HFFc6 (cell line): Measurements from ENCODE around the gene NCR3LG1. TPM values are rescaled to one million over a fixed set of nuclear protein-coding genes. Genes with fewer than 3 reads are reported as not detected.
A peak's percentile ranks its signal among the peaks of the same experiment; 100 is the strongest.

Experiments used
- DNase-seq: peaks from one replicate; pipeline ENCODE4 v3.0.0-alpha.2; 2018
- H3K27ac Mint-ChIP-seq: 2 replicates; pipeline ENCODE4 v1.8.0; 2020; ENCODE audit warnings: mild to moderate bottlenecking, mixed read lengths
- H3K27me3 Mint-ChIP-seq: 2 replicates; pipeline ENCODE4 v1.8.0; 2021; ENCODE audit warnings: mild to moderate bottlenecking, moderate library complexity, mixed read lengths; ENCODE audit not compliant: insufficient read depth
- H3K36me3 Mint-ChIP-seq: 2 replicates; pipeline ENCODE4 v1.8.0; 2021; ENCODE audit warnings: low read depth, mixed read lengths
- H3K4me1 Mint-ChIP-seq: 2 replicates; pipeline ENCODE4 v1.8.0; 2020; ENCODE audit warnings: low read depth, mixed read lengths
- H3K4me3 Mint-ChIP-seq: 2 replicates; pipeline ENCODE4 v1.8.0; 2020; ENCODE audit warnings: mild to moderate bottlenecking, moderate library complexity, mixed read lengths
- H3K9me3 Mint-ChIP-seq: 2 replicates; pipeline ENCODE4 v1.8.0; 2020; ENCODE audit warnings: mild to moderate bottlenecking, mixed read lengths
- CTCF ChIP-seq: fragments of 200-600 bp; sonication (generic); IDR thresholded peaks from 2 replicates; pipeline ENCODE4 v1.5.0; 2021; ENCODE audit warnings: antibody characterized with exemption, mild to moderate bottlenecking
- total RNA-seq, 6 experiments: library from RNA; stranded (reverse); fragmentation: NEBNext Ultra II Directional; extraction: Animal tissue kit (Norgen Biotek cat#: 25700); gene quantifications; 2 replicates in 1 of 6; 3 replicates in 5 of 6; pipeline ENCODE4 v1.2.3, GENCODE V29; 2021

Gene NCR3LG1
- total RNA-seq, 6 experiments from 2014 or later: 2.2 to 3.4 (median 2.5) TPM

GRCh38 chr11:17389211-17389956 lies 37.8 kb downstream of the NCR3LG1 start:
- Mint-ChIP-seq H3K4me3 (peak overlapping the region; percentile 60; the same call in 1 of the 2 replicates), H3K9me3 (no peaks in the 10 kb centered on the region), H3K27me3 (peaks cover 15% of the 10 kb centered on the region), H3K36me3 (no peaks in the 10 kb centered on the region), H3K27ac (no peak overlapping the region), H3K4me1 (0 out of 2 replicates have a peak, but pooled peaks cover 3% of the 10 kb centered on the region)
- TF ChIP-seq CTCF: peak; percentile 82
- DNase-seq: no peak

GRCh38 chr11:17389957-17390649 lies 38.5 kb downstream of the NCR3LG1 start:
- H3K9me3 Mint-ChIP-seq: no peaks in the 10 kb centered on the region
- no peak overlapping the region for H3K27ac Mint-ChIP-seq
- H3K27me3 Mint-ChIP-seq: peaks cover 15% of the 10 kb centered on the region
- H3K36me3 Mint-ChIP-seq: no peaks in the 10 kb centered on the region
- no peak overlapping the region for H3K4me3 Mint-ChIP-seq
- H3K4me1 Mint-ChIP-seq: no peaks in the 10 kb centered on the region
- no peak for TF ChIP-seq CTCF
- DNase-seq: no peak

- Mint-ChIP-seq H3K27me3 (peaks cover 16% of the 10 kb centered on the region), H3K4me3 (no peak overlapping the region), H3K4me1 (no peaks in the 10 kb centered on the region), H3K27ac (no peak overlapping the region), H3K36me3 (no peaks in the 10 kb centered on the region), H3K9me3 (no peaks in the 10 kb centered on the region)
- no peak for DNase-seq
- TF ChIP-seq CTCF: no peak
Observed at GRCh38 chr11:17391493-17392355, 40.1 kb downstream of the NCR3LG1 start.

GRCh38 chr11:17392872-17393271 lies 41.3 kb downstream of the NCR3LG1 start:
- H3K4me3 Mint-ChIP-seq: no peak overlapping the region
- H3K4me1 Mint-ChIP-seq: no peaks in the 10 kb centered on the region
- H3K9me3 Mint-ChIP-seq: no peaks in the 10 kb centered on the region
- H3K27me3 Mint-ChIP-seq: peaks cover 11% of the 10 kb centered on the region
- TF ChIP-seq CTCF: no peak
- H3K36me3 Mint-ChIP-seq: no peaks in the 10 kb centered on the region
- no peak overlapping the region for H3K27ac Mint-ChIP-seq
- DNase-seq: no peak

GRCh38 chr11:17393472-17393871 lies 41.9 kb downstream of the NCR3LG1 start:
- H3K36me3 Mint-ChIP-seq: no peaks in the 10 kb centered on the region
- H3K9me3 Mint-ChIP-seq: no peaks in the 10 kb centered on the region
- DNase-seq: no peak
- TF ChIP-seq CTCF: no peak
- no peak overlapping the region for H3K4me3 Mint-ChIP-seq
- H3K27me3 Mint-ChIP-seq: peaks cover 14% of the 10 kb centered on the region
- H3K27ac Mint-ChIP-seq: no peak overlapping the region
- no peaks in the 10 kb centered on the region for H3K4me1 Mint-ChIP-seq
